GM18511 (cell line): ENCODE results near the gene XG.
A peak's percentile ranks its signal among the peaks of the same experiment; 100 is the strongest.
"Not testable (repeated sequence)": the region's sequence is repeated elsewhere in the genome, so short reads cannot be mapped to it uniquely, and the experiment has no call there.

Experiments
- ATAC-seq: cut with Tn5 transposase; IDR thresholded peaks from one replicate; pipeline ENCODE4 v1.9.1; 2021; ENCODE audit warnings: mild to moderate bottlenecking, moderate library complexity; ENCODE audit not compliant: unreplicated experiment

The XG gene

DNA sequence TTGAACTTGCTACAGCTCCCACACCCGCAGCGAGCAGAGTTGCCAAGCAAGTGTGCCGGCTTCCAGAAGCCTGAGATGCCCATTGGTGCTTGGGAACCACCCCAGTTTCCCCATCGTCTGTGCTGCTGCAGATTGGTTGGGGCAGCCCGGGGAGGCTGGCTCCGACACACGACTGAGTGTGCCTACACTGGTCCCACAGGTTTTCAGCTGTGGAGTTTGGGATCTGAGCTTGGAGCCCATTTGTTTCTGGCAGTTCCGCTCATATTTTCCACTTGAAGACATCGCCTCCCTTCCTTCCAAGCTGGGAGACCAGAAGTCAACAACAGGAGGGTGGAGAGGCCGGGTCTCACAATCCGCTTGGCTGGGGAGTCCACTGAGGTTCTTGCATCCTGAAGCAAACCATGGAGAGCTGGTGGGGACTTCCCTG, at the start of gene XG:
XG (plus strand) TSS at position 167 of the 427 bp plus-strand sequence; CDS start at position 402, 235 bp downstream.
- ATAC-seq = not testable (repeated sequence)

DNA sequence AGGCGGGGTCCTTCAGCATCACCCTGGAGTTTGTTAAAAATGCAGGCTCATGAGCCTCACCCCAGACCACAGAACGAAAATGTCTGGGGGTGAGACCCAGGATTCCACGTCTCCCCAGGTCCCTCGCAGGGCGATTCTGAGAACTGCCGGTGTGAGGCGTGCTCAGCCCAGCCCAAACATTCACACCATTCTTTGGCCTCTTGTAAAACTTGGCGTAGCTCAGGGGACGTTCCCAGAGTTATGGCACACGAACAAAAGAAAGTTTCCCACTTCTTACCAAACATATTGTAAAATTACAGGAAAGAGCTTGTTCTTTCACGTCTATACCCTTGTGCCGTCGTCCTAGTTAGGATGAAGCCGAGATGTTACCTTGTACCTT, 47.9 kb upstream of the XG start:
- no peak for ATAC-seq

- no peak for ATAC-seq
Measured at GRCh38 chrX:2705046-2705832, 46.6 kb upstream of the XG start.

DNA sequence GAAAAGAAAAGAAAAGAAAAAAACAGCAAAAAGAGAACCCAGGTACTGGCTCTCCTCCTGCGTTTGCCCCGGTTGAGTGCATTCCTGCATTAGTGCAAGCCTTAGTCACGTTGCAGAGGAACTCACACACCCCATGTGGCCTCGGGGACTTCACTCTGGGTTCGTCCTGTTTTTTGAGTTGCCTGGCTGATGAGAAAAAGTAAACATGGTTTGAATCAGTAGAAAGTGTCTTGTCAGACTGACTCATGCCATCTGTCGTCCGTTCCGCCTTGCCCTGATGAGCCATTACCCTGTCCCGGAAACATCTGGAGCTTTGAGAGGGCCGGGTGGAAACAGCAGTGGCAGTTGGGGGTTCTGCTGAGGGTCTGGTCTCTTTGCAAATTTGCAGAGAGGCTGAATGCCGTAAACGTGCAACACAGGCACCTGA, 44.5 kb upstream of the XG start:
- ATAC-seq = peak; percentile 89

DNA sequence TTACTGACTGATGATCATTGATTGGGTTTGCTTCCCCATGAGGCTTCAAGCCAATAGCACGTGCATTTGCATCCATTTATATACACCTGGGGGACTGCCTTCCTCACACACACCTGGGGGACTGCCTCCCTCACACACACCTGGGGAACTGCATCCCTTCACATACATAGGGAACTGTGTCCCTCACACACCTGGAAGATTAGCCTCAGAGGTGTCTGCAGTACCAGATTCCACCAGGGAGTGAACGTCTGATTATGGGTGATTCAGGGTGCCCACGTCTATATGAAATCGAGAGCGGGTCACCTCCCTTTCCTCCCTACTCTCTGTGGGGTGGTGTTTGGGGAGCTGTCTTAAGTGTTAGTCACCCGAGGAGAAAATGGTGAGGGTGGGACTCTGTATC, 43.8 kb upstream of the XG start:
- ATAC-seq = peak; percentile 3

- no peak for ATAC-seq
Measured at GRCh38 chrX:2708592-2709188, 43.1 kb upstream of the XG start.

DNA sequence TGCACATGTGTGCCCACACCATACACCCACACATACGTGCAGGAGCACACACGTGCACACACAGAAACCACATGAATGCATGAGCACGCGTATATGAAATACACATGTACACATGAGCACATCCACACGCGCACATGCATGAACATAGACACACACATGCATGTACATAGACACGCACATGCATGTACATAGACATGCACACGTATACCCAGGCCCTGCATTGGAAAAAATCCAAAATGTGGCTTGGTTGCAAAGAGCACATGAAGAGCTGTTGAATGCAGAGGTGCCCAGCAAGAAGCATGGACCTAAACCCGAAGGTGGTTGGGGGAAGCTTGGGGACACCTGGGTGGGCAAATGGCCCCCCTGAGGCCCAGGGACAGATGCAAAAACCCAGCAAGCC, 42.3 kb upstream of the XG start:
- no peak for ATAC-seq

DNA sequence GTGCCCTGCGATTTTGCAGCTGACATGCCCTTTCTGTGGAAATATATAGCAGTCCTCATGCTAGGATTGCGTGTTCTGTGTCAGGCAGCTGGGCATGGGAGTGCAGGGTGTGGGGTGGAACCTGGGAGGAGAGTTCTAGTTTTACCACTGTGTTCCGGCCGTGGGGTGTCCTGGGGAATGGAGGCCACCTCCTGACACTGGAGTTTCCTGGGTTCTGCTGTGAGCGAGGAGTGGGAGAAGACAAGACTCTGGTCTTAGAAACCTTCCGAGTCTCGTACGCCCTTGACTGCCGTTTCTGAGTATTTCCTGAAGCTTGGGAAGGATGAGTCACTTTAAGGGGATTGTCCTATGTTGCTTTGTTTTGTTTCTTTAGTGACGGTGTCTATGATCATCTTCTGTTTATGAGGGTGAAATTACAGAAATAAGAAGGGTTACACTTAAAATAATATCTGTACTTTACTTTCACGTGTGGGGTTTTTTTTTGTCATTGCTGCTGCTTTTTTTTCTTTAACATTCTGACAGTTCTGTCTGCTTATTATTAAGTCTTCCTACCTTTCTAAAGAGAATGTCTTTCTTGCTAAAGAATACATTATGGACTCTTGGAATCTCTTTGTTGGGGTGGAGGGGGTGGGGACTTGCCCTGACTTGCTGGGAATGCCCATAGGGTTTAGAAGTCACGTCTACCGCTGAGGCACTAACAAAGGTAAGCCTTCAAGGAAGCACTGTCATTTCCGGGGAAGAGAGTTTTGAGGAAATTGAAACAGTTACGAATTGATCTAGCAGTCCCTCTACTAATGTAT, 41.6 kb upstream of the XG start:
- ATAC-seq = no peak

GRCh38 chrX:2711441-2711840, 40.4 kb upstream of the XG start:
- no peak for ATAC-seq

DNA sequence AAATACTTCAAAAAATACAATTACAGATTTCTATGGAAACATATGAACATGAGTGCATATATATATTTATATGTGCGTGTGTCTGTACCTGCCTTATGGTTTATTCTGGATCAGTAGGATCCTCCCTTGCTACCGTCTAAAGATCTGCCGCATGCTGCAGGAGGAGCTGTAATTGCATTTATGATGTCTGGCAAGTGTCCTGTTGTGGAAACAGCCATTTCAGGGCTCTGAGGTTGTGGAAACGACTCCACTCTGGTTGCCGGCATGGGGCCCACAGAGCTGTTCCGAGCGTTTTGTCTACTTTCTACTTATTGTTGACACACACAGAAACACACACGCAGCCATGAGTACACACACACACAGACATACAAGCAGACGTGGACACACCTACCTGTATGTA, 39.4 kb upstream of the XG start:
- ATAC-seq = no peak

DNA sequence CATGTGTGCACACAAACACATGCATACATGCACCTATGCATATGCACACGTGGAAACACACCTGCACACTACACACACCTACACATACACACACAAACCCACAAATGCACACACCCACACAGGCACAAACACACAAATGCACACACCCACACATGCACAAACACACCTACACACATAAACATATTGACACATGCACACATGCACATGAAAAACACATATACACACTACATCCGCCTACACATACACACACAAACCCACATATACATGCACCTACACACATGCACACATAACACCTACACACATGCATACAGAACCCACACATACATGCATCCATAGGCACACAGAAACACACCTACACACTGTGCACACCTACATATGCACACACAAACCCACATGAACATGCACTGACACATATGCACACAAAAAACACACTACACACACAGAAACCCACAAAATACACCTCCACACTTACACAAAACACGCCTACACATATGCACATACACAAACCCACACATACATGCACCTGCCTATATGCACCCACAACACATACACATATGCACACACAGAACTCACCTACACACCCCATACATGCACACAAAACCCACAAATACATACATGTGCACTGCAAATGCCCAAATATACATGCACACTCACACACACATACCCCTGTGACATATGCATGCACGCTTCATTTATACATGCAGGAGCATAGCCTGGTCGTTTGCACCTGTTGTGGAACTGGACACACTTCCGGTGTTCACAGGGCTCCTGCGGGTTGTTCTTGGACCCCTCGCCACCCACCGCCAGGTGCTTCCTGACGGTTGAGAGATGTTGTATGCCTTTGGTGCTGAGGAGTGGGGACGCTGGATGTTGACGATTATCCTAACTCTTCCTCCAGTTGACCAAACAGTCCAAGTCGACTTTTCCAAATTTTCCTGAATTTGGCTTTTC, 38.7 kb upstream of the XG start:
- ATAC-seq = no peak

DNA sequence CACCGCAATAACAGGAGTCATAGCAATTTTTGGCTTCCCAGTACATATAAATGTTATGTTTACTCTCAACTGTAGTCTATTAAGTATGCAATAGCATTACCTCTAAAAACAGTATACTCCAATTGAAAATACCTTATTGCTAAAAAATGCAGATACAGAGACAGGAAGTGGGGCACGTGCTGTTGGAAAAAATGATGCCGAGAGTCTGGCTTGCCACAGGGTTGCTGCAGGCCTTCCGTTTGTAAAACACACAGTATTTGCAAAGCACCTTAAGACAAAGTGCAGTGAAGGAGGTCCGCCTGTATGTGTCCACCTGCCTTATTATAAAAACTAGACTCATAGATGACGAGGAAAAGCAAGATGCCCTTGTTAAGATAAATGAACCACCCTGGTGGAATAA, 37.3 kb upstream of the XG start:
- ATAC-seq = no peak

DNA sequence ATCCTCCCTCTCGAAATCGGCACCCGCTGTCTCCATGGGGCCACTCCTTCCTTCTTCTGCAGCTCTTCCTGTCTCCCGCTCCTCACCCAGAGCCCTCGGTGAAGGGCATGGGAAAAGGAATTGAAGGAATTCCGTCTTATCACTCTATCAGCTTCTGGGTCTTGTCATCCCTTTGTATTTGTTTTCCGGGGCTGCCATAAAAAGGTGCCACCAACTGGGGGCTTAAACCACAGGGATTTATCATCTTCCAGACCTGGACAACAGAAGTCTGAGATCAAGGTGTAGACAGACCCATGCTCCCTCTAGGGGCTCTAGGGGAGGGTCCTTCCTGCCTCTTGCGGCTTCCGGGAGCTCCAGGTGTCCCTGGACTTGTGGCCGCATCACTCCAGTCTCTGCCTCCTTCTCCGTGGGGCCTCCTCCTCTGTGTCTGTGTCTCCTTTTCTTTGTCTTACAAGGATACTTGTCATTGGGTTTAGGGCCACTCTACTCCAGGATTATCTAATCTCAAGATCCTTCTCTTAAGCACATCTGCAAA, 36.7 kb upstream of the XG start:
- no peak for ATAC-seq

DNA sequence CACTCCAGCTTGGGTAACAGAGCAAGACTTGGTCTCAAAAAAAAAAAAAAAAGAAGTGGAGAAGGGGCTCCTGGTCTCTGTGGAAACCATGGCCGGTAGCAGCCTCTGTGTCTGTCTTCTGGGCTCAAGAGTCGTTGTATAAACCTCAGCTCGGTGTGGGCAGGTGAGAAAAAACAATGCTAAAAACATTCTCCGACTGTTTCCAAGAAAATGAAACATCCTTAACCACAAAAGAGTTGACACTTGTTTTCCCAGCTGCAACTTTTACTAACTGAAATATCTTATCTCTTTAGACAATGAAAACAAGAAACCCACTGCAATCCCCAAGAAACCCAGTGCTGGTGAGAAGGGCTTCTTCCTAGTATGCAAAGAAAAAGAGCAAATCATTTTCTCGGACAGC, 34.5 kb upstream of the XG start:
- no peak for ATAC-seq

GRCh38 chrX:2718821-2719220, 33.0 kb upstream of the XG start:
- ATAC-seq = no peak

GRCh38 chrX:2719774-2720447, 31.9 kb upstream of the XG start:
- no peak for ATAC-seq

GRCh38 chrX:2723286-2723879, 28.5 kb upstream of the XG start:
- no peak for ATAC-seq

DNA sequence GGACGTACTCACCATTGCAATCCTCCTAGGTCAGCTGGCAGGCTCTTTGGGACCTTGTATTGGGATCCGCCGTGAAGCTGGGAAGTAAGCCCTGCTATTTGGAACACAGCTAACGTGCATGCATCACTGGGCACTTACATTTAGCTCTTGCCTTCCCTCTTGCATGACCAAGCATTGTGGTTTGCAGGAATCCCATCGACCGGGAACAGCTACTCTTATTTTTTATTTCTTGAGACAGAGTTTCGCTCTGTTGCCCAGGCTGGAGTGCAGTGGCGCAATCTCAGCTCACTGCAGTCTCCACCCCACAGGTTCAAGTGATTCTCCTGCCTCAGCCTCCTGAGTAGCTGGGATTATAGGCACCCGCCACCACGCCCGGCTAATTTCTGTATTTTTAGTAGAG, 24.6 kb upstream of the XG start:
- not testable (repeated sequence) for ATAC-seq

- no peak for ATAC-seq
Measured at GRCh38 chrX:2732076-2732475, 19.8 kb upstream of the XG start.

- ATAC-seq = no peak
Measured at GRCh38 chrX:2732649-2733048, 19.2 kb upstream of the XG start.
